ENCODE data around the gene TLK2. TPM values are rescaled to one million over a fixed set of nuclear protein-coding genes. Genes with fewer than 3 reads are reported as not detected.
"Not testable (repeated sequence)": the region's sequence is repeated elsewhere in the genome, so short reads cannot be mapped to it uniquely, and the experiment has no call there.

The TLK2 gene
- total RNA-seq, 1 experiment from 2014 or later, result 65.7 TPM

DNA sequence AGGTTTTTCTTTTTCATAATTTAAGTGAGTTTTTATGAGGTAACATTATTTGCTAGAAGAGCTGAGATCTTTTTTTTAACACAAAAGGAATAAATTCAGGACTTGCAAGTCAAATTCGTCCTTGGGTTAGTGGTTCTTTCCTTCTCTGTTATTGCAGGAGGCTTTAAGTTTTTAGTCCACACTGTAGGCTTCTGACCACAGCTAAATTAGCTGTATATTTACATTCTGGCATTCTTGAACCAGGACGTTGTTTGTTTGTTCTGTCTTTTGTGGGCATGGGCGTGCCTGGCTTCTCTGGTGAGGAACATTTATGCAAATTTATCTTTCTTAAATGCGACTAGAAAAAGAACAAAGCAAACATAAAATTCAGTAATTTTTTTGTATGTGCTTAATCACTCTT lies 80.3 kb downstream of the TLK2 start:
- not testable (repeated sequence) for DNase-seq (ENCODE audit: low spot score)

DNA sequence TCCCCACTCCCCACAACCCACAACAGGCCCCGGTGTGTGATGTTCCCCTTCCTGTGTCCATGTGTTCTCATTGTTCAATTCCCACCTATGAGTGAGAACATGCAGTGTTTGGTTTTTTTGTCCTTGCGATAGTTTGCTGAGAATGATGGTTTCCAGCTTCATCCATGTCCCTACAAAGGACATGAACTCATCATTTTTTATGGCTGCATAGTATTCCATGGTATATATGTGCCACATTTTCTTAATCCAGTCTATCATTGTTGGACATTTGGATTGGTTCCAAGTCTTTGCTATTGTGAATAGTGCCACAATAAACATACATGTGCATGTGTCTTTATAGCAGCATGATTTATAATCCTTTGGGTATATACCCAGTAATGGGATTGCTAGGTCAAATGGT lies 82.3 kb downstream of the TLK2 start:
- DNase-seq (ENCODE audit: low spot score), result not testable (repeated sequence)

DNA sequence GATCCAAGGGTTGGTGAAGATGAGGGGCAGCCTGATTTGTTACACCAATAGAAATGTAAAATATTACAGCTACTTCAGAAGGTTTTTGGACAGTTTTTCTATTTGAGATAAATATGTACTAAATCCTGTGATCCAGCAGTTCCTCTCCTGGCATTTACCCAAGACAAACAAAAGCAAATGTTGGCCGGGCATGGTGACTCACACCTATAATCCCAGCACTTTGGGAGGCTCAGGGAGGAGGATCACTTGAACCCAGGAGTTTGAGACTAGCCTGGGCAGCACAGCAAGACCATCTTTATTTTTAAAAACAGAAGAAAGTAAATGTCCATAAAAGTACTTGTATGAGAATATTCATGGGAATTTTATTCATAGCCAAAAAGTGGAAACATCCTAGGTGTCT lies 84.0 kb downstream of the TLK2 start:
- peak; percentile 73 for DNase-seq (ENCODE audit: low spot score)

DNA sequence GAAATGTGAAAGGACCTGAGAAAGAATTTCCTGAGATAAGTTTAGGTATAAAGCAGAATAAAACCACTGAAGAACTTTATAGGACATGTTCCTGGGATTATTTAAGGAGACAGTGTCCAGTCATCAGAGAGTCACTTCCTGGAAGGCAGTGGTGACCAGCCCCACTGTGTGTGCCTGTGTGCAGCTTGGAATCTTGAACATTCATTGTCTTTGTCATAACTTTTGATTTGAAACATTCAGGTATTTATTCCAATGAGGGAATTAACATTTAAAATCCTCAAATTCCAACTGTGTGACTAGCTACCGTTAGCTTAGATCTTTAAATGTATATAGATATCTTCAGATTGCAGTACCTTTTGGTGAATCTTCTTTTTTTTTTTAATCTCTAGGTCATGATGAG lies 87.2 kb downstream of the TLK2 start:
- DNase-seq (ENCODE audit: low spot score), result peak; percentile 91

DNA sequence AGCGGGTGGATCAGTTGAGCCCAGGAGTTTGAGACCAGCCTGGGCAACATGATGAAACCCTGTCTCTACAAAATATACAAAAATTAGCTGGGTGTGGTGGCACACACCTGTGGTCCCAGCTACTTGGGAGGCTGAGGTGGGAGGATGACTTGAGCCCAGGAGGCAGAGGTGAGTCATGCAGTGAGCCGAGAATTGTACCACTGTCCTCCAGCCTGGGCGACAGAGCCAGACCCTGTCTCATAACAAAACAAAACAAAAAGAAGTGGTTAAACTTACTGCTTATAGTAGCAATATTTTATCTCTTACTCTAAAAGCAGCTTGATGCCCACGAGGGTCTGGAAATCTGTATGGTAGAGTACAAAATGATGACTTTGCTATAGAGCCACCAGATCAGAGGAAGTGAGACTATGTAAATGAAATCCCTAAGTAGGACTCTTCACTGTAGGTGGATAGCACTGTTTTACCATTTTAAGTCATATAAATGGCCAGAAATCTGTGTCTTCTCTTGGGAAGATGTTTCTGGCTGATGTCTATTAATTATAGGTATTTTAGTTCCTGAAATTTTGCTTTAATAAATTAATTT lies 88.5 kb downstream of the TLK2 start:
- no peak for DNase-seq (ENCODE audit: low spot score)

DNA sequence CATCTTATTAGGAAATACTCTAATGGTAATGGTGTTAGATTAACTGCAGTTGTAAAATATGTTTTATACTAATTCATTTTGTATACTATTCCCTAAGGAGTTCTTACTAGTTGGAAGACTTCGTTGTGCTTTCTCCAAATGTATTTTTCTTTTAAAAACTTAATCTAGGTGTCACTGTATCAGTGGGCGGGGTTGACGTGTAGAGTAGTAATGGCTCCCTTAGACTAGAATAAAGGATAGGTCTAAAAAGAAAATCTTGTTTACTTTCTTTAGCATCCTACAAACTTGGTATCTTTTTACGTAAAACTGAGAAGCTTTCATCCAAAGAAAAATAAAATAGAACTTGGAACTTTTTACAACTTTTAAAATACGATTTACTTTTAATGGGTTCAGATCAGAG lies 93.9 kb downstream of the TLK2 start:
- no peak for DNase-seq (ENCODE audit: low spot score)

DNA sequence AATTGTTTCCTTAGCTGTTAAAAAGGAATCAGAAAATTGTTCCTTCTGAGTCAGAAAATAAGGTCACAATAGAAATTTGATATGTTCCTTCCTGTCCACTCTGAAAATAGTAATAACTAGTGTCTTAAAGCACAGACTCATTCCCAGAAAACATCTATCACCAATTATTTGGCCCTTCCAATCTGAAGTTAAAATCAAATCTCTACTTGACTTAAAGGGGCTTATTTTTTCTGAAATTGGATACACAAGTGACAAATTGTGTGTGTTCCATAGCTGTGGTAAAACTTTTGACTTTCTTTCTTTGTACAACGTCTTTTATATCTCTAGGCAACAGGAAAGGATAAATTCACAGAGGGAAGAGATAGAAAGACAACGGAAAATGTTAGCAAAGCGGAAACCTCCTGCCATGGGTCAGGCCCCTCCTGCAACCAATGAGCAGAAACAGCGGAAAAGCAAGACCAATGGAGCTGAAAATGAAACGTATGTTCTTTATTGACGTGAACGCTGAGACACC lies 94.3 kb downstream of the TLK2 start:
- no peak for DNase-seq (ENCODE audit: low spot score)

DNA sequence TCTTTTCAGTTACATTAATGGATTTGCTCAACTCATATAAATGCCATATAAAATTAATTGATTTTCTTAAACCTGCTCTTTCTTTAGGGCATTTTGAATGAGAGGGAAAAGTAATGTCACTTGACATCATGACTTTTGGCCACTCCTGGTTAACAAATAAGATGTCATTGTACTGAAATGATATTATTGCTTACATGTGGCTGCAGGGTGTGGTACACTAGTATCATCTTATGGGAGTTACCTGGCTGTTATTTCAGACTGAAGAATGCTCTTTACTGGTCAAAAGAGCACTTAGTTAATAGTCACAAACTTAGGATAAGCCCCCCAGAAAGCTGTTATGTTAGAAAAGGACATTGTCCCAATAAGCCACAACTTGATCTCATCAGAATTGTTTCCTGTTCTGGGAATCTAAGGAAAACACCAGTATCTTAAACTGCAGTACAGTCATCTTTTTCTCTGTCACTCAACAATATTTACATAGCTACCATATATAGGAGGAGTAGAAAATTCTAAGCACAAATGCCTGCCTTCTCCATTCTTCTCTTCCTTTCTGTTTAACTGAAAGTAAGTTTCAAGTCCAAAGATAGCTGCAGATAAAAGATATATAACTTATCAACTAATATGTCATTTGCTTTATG lies 95.0 kb downstream of the TLK2 start:
- no peak for DNase-seq (ENCODE audit: low spot score)

DNA sequence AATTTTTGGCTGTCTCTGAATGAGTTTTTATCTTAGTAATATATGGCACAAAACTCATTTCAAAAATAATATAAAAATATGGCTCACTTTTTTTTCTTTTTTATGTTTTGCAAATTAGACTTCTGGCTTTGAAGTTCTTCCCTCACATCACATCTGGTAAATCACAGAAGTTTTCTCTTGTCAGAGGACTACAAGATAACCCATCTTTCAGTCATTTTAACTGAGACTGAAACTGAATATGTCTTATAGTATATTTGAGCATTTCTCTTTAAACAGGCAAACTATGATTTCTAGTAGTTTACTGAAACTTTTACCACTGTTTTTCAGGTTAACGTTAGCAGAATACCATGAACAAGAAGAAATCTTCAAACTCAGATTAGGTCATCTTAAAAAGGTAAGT lies 97.8 kb downstream of the TLK2 start:
- no peak for DNase-seq (ENCODE audit: low spot score)

DNA sequence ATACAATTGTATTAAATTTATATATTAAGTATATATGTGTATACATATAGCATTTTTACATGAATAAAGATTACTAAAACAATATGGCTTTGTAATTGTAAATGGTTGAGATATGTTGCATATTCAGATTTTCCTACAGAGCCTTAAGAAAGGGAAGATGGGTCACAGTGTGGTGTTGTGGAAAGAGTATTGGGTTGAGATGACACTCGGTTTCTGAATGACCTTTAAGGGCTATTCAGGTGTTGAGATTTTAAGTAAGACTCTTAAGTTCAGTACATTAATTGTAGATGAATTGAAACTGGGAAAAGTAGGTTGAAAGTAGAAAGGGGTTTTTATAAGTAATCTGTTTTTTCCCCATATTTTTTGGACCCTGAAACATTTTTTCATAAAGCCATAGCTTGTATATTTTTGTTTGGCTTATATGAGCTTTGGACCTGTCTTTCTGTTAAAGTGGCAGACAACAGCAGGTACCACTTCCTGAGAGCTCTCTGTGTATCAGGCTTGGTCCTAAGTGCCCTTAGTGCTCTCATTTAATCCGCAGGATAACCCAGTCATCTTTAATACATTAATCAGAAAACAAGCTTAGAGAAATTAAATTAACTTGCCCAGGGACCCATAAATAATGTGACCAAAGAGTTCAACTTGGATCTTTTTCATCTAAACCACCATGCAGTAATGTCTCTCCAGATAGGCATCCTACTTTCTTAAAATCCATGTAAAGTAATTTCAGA lies 100.3 kb downstream of the TLK2 start:
- DNase-seq (ENCODE audit: low spot score), result no peak

DNA sequence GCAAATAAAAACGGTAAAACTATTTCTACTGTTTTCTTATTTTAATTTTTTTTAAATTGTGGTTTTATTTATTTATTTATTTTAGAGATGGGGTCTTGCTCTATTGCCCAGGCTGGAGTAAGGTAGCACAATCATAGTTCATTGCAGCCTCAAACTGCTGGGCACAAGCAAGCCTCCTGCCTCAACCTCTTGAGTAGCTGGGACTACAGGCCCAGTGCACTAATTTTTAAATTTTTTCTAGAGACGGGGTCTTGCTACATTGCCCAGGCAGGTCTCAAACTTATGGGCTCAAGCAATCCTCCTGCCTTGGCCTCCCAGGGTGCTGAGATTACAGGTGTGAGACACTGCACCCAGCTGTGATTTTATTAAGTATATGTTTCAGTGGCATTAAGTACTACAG lies 102.3 kb downstream of the TLK2 start:
- DNase-seq (ENCODE audit: low spot score), result no peak

DNA sequence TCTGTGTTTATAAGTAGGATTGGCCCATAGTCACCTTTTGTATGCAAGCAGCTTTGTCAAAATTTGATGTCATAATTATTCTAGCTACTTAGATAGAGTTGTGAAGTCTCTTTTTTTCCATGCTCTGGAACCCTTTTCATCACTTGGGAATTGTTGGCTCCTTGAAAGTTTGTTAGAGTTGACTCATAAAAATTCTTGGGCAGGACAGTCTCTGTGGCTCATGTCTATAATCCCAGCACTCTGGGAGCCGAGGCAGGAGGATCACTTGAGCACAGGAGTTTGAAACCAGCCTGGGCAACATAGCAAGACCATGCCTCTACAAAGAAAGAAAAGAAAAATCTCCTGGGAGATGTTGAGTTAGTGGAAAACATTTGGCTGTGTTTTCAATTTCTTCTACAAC lies 103.1 kb downstream of the TLK2 start:
- DNase-seq (ENCODE audit: low spot score), result no peak

DNA sequence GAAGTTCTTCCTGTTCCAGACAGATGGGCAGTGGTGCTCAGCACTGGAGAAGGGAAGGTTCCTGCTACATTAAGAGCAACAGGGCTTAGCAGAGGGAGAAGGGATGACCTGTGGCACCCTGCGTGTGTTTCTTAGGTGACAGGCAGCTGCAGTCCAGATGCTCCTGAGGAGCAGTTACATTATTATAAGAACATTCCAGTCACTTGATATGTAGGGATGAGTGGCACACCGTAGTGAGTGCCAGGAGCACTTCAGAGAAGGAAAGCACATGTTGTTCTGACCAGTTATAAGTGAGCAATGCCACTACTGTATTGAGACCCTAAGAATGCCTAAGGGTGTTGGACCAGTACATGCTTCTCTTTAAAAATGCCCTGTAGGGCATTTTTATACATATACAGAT lies 108.9 kb downstream of the TLK2 start:
- DNase-seq (ENCODE audit: low spot score), result no peak

DNA sequence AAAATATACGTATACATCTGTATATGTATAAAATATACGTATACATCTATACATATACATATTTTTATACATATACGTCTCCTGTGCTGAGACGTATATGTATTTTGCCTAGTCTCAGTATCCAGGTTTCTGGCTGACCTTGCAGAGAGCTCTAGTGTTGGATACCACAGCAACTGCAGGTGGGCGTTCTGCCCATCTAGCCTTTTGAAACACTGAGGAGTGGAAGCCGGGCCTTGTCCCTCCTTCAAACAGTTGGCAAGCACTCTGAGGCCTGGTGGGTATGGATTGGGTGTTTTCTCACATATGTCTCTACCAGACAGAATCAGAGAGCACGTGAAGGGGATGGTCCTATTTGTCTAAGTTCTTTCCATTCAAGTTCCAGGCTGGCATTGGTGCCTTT lies 109.5 kb downstream of the TLK2 start:
- DNase-seq (ENCODE audit: low spot score), result no peak

DNA sequence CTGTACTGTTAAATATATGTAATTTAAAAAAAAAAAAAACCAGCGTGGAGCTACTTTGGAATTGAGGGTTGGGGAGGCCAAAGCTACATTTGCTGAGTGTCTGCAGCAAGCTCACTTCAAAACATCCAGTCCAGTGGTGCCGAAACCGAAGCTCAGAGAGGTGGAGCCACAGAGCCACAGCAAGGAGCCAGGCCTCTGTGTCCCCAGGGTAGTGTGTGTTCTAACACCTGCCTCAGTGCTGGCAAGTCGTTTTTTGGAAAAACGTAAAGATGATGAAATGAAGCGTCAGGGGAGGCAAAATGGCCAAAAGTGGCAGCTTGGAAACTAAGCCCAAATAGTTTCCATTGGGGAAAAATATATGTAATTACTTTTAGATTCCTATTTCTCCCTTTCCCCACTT lies 112.7 kb downstream of the TLK2 start:
- DNase-seq (ENCODE audit: low spot score), result no peak

DNA sequence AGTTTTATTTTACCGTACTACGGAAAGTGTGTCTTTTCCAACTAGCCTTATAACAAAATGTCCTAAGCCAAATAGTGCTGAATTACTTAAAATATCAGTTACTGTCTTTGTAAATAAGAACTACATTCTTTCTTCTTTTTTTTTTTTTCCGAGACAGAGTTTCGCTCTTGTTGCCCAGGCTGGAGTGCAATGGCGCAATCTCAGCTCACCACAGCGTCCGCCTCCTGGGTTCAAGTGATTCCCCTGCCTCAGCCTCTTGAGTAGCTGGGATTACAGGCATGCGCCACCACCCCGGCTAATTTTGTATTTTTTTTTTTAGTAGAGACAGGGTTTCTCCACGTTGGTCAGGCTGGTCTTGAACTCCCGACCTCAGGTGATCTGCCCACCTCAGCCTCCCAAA lies 113.2 kb downstream of the TLK2 start:
- DNase-seq (ENCODE audit: low spot score), result not testable (repeated sequence)

DNA sequence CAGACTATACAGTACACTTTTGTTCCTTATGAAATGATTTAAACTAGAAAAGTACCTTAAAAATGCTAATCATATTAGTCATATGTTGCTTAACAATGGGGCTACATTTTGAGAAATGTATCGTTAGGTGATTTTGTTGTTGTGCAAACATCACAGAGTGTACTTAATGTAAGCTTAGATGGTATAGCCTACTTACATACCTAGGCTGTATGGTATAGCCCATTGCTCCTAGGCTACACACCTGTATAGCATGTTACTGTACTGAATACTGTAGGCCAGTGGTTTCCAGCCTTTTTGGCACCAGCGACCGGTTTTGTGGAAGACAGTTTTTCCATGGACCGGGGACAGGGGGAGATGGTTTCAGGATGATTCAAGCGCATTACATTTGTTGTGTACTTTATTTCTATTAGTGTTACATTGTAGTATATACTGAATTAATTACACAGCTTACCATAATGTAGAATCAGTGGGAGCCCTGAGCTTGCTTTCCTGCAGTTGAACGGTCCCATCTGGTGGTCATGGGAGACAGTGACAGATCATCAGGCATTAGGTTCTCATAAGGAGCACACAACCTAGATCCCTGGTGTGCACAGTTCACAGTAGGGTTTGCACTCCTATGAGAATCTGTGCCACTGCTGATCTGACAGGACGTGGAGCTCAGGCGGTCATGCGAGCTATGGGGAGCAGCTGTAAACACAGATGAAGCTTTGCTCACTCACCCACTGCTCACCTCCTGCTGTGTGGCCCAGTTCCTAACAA lies 113.9 kb downstream of the TLK2 start:
- no peak for DNase-seq (ENCODE audit: low spot score)

DNA sequence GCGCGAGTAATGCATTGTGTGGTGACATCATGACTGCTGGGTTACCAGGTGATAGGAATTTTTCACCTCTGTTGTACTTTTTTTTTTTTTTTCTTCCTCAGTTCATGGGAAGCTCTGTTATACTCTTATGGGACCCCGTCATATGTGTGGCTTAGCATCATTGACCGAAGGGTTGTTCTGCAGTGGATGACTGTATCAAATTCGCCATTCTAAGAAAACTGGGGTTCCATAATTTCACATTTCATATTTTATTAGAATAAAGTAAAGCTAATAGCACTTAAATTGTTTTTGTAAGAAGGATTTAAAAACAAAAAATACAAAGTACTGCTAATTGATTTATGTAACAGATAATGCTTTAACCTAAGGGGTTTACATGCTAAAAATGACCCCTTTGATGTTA lies 116.9 kb downstream of the TLK2 start:
- no peak for DNase-seq (ENCODE audit: low spot score)

DNA sequence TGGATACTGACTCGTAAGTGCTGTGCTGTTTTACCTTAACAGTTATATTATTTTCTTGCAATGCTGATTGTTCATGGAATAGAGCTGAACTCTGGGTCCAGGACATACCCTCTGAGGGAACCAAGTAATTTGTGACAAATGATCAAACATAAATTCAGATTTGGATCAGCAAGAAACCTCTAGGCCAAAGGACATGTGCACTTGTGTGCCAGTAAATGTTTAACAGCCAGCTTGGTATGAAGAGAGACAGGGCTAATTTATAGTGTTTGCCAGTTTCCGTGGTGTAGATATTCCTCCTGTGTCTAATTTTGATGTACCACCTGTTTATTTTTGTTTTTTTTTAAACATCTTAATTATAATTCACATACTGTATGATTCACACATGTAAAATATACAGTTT lies 118.0 kb downstream of the TLK2 start:
- DNase-seq (ENCODE audit: low spot score), result no peak

DNA sequence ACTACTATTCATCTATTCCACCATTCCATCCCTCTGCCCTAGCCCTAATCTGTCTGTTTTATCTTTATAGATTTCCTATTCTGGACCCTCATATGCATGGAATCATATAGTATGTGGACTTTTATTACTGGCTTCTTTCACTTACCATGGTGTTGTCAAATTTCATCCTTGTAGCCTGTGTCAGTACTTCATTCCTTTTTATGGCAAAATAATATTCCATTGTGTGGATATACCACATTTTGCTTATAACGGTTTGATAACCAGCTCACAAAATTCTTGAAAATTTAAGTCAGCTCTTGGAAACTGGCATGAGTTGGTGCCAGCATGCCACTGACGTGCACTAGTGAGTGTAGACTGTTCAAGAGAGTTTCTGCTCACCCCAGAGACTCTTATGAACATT lies 118.5 kb downstream of the TLK2 start:
- DNase-seq (ENCODE audit: low spot score), result no peak

DNA sequence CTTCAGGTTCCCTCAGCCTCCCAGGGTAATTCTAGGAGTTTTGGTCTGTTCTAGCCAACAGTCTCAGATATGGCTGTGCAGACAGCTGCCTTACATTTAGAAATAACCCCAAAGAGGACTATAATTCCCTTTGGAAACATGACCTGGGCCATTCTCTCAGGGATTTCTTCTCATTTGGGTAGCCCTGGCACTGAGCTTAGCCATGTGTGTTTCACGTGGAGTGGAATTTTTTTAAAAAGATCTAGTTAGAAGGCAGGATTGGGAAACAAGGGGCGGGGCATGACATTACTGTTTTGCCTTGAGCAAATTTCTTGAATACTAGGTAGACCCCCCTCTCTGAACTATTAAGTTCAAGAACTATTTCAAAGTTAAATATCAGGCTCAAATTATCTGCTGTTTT lies 119.3 kb downstream of the TLK2 start:
- no peak for DNase-seq (ENCODE audit: low spot score)

DNA sequence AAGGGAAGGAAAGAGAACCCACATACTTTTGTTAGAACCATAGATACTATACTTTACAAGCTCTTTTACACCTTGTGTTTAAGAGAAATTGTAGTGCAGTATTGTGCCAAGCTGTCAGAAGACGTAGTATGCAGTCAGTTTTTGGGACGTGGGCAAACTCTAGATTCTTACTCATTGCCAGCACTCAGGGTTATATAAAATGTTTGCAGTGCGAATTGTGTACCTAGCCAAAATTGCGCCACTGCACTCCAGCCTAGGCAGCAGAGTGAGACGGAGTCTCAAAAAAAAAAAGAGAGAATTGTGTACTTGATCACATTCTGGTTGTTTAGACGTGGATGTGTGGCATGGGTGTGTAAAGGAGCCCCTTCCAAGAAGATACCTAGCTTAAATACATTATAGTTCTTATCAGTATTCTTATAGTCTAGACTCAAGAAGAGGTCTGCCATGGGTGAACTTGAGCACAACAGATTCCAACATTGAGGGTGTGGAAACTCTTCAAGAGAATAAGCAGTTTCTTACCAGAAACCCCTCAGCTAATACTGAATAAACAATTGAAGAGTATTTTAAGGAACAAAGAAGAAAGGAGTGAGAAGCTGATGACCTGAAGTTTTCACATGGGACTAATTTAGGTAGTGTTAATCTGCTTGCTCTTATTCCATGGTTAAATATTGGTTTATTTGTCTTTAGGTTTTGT lies 121.5 kb downstream of the TLK2 start:
- no peak for DNase-seq (ENCODE audit: low spot score)

Data from A172 (cell line).